Measurements from ENCODE around the gene RARRES1.

The RARRES1 gene

DNA sequence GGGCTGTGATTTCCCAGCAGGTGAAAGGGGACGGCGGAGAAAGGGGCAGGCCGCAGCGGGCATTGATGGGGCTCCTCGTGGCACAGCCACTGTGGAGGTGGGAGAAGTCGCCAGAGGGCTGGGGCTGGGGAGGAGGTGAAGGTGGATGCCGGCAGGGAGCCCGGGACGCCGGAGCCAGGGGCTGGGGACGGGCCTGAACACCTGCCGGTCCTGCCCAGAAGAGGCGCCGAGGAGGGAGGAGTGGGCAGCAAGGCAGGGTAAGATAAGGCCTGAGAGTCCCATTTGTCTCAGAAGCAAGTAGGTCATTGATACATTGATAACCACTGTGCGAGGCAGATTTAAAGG, 571 bp upstream of the RARRES1 start:
- no peaks in the 10 kb centered on the region for H3K27me3 ChIP-seq (ENCODE audit: control insufficient read depth, low read length)
- no peaks in the 10 kb centered on the region for H3K36me3 ChIP-seq (ENCODE audit: control insufficient read depth, low read length)
- H3K4me2 ChIP-seq (ENCODE audit: low read length): no peak overlapping the region
- no peaks in the 10 kb centered on the region for H3K79me2 ChIP-seq (ENCODE audit: control insufficient read depth, low read length)
- no peak overlapping the region for H3K27ac ChIP-seq (ENCODE audit: low read depth, low read length)
- H3K9me2 ChIP-seq (replicated peaks; ENCODE audit: control insufficient read depth, low read length): no peaks in the 10 kb centered on the region
- no peaks in the 10 kb centered on the region for H3K9me3 ChIP-seq (ENCODE audit: control insufficient read depth, insufficient read depth, low read length)
- H3F3A ChIP-seq (ENCODE audit: control insufficient read depth, insufficient read depth): no peaks in the 10 kb centered on the region
- TF ChIP-seq EZH2phosphoT487 (IDR thresholded peaks at IDR 0.05; ENCODE audit: borderline replicate concordance, low read length): no peak
- TF ChIP-seq, protein P1, sequence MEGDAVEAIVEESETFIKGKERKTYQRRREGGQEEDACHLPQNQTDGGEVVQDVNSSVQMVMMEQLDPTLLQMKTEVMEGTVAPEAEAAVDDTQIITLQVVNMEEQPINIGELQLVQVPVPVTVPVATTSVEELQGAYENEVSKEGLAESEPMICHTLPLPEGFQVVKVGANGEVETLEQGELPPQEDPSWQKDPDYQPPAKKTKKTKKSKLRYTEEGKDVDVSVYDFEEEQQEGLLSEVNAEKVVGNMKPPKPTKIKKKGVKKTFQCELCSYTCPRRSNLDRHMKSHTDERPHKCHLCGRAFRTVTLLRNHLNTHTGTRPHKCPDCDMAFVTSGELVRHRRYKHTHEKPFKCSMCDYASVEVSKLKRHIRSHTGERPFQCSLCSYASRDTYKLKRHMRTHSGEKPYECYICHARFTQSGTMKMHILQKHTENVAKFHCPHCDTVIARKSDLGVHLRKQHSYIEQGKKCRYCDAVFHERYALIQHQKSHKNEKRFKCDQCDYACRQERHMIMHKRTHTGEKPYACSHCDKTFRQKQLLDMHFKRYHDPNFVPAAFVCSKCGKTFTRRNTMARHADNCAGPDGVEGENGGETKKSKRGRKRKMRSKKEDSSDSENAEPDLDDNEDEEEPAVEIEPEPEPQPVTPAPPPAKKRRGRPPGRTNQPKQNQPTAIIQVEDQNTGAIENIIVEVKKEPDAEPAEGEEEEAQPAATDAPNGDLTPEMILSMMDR (IDR thresholded peaks at IDR 0.05; ENCODE audit: low read depth, low read length, poor library complexity, severe bottlenecking): no peak
- peaks cover 7% of the 10 kb centered on the region for H3K4me1 ChIP-seq (ENCODE audit: control insufficient read depth, low read length)
- no peak overlapping the region for H3K4me3 ChIP-seq (ENCODE audit: low read length)
- H4K20me1 ChIP-seq (ENCODE audit: control insufficient read depth, insufficient read depth, low read depth, low read length): no peaks in the 10 kb centered on the region

DNA sequence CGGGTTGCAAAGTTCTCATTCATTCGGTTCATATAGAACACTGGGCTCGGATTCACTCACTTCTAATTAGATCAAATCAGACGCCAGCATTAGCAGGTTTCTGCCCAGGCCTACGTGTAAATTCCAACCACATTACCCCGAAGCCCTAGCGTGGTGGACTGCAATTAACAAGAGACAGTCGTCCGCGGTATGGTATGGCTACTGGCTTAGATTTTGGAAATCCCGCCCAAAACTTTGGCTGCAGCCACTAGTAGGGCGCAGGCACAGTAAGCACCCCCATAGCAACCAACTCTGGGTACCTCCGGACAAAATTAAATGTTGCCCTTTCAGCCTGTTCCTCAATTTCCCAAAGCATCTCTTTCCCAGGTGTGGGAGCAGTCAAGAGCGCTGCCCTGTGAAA, 771 bp downstream of the RARRES1 start:
- no peak for TF ChIP-seq EZH2phosphoT487 (IDR thresholded peaks at IDR 0.05; ENCODE audit: borderline replicate concordance, low read length)
- TF ChIP-seq, protein P1 (IDR thresholded peaks at IDR 0.05; ENCODE audit: low read depth, low read length, poor library complexity, severe bottlenecking): no peak
- H3K4me2 ChIP-seq (ENCODE audit: low read length): peak overlapping the region; percentile 69

DNA sequence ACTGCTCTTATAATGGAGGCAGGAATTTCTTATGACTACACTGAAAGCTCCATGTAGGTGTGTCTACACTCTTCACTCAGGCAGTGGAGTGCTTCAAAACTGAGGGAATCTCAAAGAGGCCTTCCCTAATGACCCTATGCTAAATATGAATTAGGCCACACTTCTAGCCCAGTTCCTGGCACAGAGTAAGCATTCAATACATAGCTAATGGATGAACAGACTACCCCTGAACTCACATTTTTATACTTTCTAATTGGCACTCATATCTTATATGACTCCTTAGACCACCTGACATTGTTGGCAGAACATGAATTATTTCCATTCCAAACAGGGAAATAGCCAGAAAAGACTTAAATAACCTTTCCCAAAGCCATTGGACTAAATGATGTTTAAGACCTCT, 3.4 kb downstream of the RARRES1 start:
- Histone ChIP-seq H3F3A (ENCODE audit: control insufficient read depth, insufficient read depth) (no peaks in the 10 kb centered on the region), H3K9me3 (ENCODE audit: control insufficient read depth, insufficient read depth, low read length) (no peaks in the 10 kb centered on the region), H3K36me3 (ENCODE audit: control insufficient read depth, low read length) (no peaks in the 10 kb centered on the region), H3K4me1 (ENCODE audit: control insufficient read depth, low read length) (peaks cover 12% of the 10 kb centered on the region), H3K79me2 (ENCODE audit: control insufficient read depth, low read length) (no peaks in the 10 kb centered on the region), H4K20me1 (ENCODE audit: control insufficient read depth, insufficient read depth, low read depth, low read length) (no peaks in the 10 kb centered on the region), H3K27ac (ENCODE audit: low read depth, low read length) (no peak overlapping the region), H3K4me3 (ENCODE audit: low read length) (no peak overlapping the region), H3K27me3 (ENCODE audit: control insufficient read depth, low read length) (no peaks in the 10 kb centered on the region), H3K9me2 (replicated peaks; ENCODE audit: control insufficient read depth, low read length) (no peaks in the 10 kb centered on the region), H3K4me2 (ENCODE audit: low read length) (no peak overlapping the region)
- TF ChIP-seq EZH2phosphoT487 (IDR thresholded peaks at IDR 0.05; ENCODE audit: borderline replicate concordance, low read length): no peak
- TF ChIP-seq, protein P1 (IDR thresholded peaks at IDR 0.05; ENCODE audit: low read depth, low read length, poor library complexity, severe bottlenecking): no peak

More for the DNA sequence above, 771 bp downstream of the RARRES1 start:
- H3K79me2 ChIP-seq (ENCODE audit: control insufficient read depth, low read length): no peaks in the 10 kb centered on the region
- H3K27ac ChIP-seq (ENCODE audit: low read depth, low read length): no peak overlapping the region
- H4K20me1 ChIP-seq (ENCODE audit: control insufficient read depth, insufficient read depth, low read depth, low read length): no peaks in the 10 kb centered on the region
- H3K9me2 ChIP-seq (replicated peaks; ENCODE audit: control insufficient read depth, low read length): no peaks in the 10 kb centered on the region
- H3F3A ChIP-seq (ENCODE audit: control insufficient read depth, insufficient read depth): no peaks in the 10 kb centered on the region
- no peaks in the 10 kb centered on the region for H3K9me3 ChIP-seq (ENCODE audit: control insufficient read depth, insufficient read depth, low read length)
- H3K4me3 ChIP-seq (ENCODE audit: low read length): peak overlapping the region; percentile 60
- H3K4me1 ChIP-seq (ENCODE audit: control insufficient read depth, low read length): peaks cover 12% of the 10 kb centered on the region
- no peaks in the 10 kb centered on the region for H3K27me3 ChIP-seq (ENCODE audit: control insufficient read depth, low read length)
- H3K36me3 ChIP-seq (ENCODE audit: control insufficient read depth, low read length): no peaks in the 10 kb centered on the region

DNA sequence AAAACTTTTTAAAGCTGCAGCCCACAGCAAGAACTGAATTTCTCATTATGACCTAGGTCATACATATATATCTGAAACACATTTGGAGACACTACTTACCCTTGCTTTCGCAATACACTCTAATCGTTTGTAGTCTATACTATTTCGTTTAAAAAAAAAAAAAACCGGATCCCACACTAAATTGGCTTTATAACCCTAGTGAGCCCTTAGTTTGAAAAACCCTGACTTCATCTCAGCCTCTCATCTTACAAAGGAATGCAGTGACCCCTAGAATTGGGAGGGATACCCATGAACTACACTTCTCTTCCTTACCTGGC, 4.2 kb downstream of the RARRES1 start:
- Histone ChIP-seq H3K27ac (ENCODE audit: low read depth, low read length) (no peak overlapping the region), H3K79me2 (ENCODE audit: control insufficient read depth, low read length) (no peaks in the 10 kb centered on the region; the same call in 1 of the 2 replicates), H3K4me1 (ENCODE audit: control insufficient read depth, low read length) (peaks cover 13% of the 10 kb centered on the region), H3K36me3 (ENCODE audit: control insufficient read depth, low read length) (no peaks in the 10 kb centered on the region), H3F3A (ENCODE audit: control insufficient read depth, insufficient read depth) (no peaks in the 10 kb centered on the region), H4K20me1 (ENCODE audit: control insufficient read depth, insufficient read depth, low read depth, low read length) (no peaks in the 10 kb centered on the region), H3K27me3 (ENCODE audit: control insufficient read depth, low read length) (no peaks in the 10 kb centered on the region), H3K4me2 (ENCODE audit: low read length) (peak overlapping the region; percentile 9), H3K9me2 (replicated peaks; ENCODE audit: control insufficient read depth, low read length) (no peaks in the 10 kb centered on the region), H3K4me3 (ENCODE audit: low read length) (no peak overlapping the region), H3K9me3 (ENCODE audit: control insufficient read depth, insufficient read depth, low read length) (no peaks in the 10 kb centered on the region)
- TF ChIP-seq EZH2phosphoT487 (IDR thresholded peaks at IDR 0.05; ENCODE audit: borderline replicate concordance, low read length): no peak
- TF ChIP-seq, protein P1 (IDR thresholded peaks at IDR 0.05; ENCODE audit: low read depth, low read length, poor library complexity, severe bottlenecking): no peak

Data from DOHH2 (cell line).